ENCODE measurements around the gene BLACAT1. TPM values are rescaled to one million over a fixed set of nuclear protein-coding genes. Genes with fewer than 3 reads are reported as not detected.
A peak's percentile ranks its signal among the peaks of the same experiment; 100 is the strongest.

Gene BLACAT1
- total RNA-seq, 3 donors from 2014 or later = 0.14 to 0.46 (median 0.19) TPM

DNA sequence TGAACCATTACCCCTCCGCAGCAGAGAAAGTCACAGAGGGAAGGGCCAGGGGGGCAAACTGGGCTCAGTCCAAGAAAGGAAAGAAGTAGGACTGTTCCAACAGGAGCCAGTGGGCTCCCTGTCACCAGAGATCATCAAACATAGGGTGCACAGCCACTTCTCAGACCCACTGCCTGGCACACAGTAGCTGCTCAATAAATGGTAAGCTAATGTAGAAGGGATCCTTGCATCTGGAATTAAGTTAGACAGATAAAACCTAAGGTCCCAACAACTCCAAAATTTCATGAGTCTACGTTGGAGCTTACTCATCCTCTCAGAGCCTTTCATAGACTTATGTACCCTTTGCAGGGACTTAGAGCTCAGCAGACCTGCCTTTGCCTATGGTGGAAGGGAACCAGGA is 3.5 kb downstream of the BLACAT1 start:
- Histone ChIP-seq H3K9me3 (no peaks in the 10 kb centered on the region), H3K36me3 (ENCODE audit: low read depth) (no peaks in the 10 kb centered on the region), H3K4me3 (no peak overlapping the region), H3K4me1 (ENCODE audit: low read depth) (peaks cover 20% of the 10 kb centered on the region)
- ATAC-seq = no peak
- TF ChIP-seq, protein P1, sequence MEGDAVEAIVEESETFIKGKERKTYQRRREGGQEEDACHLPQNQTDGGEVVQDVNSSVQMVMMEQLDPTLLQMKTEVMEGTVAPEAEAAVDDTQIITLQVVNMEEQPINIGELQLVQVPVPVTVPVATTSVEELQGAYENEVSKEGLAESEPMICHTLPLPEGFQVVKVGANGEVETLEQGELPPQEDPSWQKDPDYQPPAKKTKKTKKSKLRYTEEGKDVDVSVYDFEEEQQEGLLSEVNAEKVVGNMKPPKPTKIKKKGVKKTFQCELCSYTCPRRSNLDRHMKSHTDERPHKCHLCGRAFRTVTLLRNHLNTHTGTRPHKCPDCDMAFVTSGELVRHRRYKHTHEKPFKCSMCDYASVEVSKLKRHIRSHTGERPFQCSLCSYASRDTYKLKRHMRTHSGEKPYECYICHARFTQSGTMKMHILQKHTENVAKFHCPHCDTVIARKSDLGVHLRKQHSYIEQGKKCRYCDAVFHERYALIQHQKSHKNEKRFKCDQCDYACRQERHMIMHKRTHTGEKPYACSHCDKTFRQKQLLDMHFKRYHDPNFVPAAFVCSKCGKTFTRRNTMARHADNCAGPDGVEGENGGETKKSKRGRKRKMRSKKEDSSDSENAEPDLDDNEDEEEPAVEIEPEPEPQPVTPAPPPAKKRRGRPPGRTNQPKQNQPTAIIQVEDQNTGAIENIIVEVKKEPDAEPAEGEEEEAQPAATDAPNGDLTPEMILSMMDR (IDR thresholded peaks at IDR 0.05) = no peak
- intact Hi-C loops (cut with DNase I, micrococcal nuclease) = no loop called here
- DNase-seq = no peak

DNA sequence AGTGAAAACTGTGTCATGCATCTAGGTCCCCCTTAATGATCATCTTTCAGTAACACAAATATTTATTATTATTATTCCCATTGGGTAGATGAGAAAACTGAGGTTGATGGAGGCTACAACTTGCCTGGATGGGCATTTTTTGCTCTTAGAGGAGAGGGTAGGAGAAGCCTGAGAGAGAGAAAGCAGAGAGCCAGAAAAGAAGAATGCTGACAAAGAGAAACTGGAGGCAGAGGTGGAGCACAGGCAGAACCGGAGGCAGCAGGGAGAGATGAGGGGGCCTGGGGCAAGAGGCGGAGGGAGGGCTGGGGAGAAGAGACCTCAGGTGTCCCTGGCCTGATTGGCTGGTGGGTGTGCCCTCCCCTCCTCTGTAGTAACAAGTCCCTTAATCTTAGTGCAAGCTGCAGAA is 4.1 kb downstream of the BLACAT1 start:
- DNase-seq (no peak), ATAC-seq (no peak)
- intact Hi-C loops (cut with DNase I, micrococcal nuclease) = no loop called here
- Histone ChIP-seq H3K4me1 (ENCODE audit: low read depth) (peaks cover 15% of the 10 kb centered on the region), H3K9me3 (no peaks in the 10 kb centered on the region), H3K36me3 (ENCODE audit: low read depth) (no peaks in the 10 kb centered on the region), H3K4me3 (no peak overlapping the region)
- TF ChIP-seq, protein P1 (IDR thresholded peaks at IDR 0.05) = no peak

DNA sequence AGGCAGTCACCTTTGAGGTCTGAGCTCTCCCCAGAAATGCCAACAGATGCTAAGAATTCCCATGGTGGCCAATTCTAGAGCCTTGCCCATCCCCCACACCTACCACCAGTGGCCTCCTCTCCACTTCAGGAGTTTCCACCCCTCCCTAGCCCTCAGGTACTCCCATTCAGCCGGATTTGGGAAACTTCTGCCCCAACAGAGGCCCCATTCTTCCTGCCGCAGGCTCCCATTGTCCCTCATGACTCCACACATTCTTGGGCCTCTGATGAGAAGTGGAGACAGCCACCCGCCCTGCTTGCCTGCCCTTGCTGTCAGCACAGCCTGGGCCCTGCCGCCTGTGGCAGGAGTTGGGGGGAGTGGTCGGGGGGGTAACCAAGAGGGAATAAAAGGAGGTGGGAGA is 4.6 kb downstream of the BLACAT1 start:
- Histone ChIP-seq H3K4me3 (no peak overlapping the region), H3K4me1 (ENCODE audit: low read depth) (peaks cover 9% of the 10 kb centered on the region), H3K36me3 (ENCODE audit: low read depth) (no peaks in the 10 kb centered on the region), H3K9me3 (no peaks in the 10 kb centered on the region)
- ATAC-seq (no peak), DNase-seq (no peak)
- TF ChIP-seq, protein P1 (IDR thresholded peaks at IDR 0.05) = no peak
- intact Hi-C loops (cut with DNase I, micrococcal nuclease) = no loop called here

DNA sequence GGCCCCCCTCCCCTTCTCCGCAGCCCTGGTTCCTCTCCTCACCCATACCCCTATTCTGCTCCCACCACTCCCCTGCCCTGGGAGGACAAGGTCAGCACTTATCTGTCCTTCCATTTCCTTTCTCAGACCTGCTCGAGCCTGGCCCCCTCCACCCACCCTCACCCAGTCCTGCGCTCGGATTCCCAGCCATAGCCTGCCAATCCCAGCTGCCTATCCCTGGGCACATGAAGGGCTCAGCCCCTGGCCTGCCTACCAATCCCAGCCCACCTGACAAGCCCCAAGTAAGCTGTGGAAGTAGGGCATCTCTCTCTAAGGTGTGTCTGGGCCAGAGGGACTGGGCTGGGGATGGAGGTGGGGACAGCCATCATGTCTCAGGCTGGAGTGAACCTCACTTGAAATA is 5.4 kb downstream of the BLACAT1 start:
- peak; percentile 5 for ATAC-seq
- DNase-seq = no peak
- Histone ChIP-seq H3K36me3 (ENCODE audit: low read depth) (no peaks in the 10 kb centered on the region), H3K4me1 (ENCODE audit: low read depth) (peaks cover 5% of the 10 kb centered on the region), H3K4me3 (no peak overlapping the region), H3K9me3 (no peaks in the 10 kb centered on the region)
- TF ChIP-seq, protein P1 (IDR thresholded peaks at IDR 0.05) = no peak
- intact Hi-C loops (cut with DNase I, micrococcal nuclease) = no loop called here

DNA sequence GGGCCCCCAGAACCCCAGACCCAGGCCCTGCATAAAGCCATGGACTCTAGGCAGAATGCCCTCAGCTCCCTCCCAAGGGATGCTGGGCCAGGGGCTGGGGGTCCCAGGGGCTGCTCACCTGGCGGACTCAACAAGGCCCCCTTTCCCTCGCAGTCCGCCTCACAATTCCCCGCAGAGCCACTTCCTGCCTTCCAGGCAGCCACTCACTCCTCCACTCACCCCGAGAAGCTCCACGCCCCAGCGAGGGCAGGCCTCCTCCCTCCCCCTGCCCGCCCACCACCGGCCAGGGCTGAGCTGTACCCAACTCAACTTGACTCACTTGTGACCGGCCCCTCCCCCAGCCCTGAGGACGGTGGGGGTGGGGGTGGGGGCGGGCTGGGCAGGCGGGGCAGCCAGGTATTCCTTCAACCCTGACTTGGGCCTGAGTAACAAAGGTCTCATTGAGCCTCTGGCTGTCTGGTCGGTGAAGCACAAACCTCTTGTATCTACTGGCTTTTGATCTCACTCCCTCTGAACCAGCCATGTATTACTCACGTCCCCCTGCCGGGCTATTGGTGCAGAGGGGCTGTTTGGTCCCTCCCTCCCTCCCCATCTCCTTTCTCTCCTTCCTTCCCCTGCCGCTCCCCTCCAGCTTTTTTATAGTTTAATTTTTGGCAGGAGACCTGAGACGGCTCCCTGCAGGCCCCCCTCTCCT is 5.9 kb downstream of the BLACAT1 start:
- TF ChIP-seq, protein P1 (IDR thresholded peaks at IDR 0.05) = no peak
- DNase-seq (peak; percentile 49 to 82 (median 80)), ATAC-seq (peak; percentile 90)
- intact Hi-C loops (cut with DNase I, micrococcal nuclease) = no loop called here
- Histone ChIP-seq H3K4me3 (no peak overlapping the region), H3K4me1 (ENCODE audit: low read depth) (peaks cover 5% of the 10 kb centered on the region), H3K9me3 (no peaks in the 10 kb centered on the region), H3K36me3 (ENCODE audit: low read depth) (no peaks in the 10 kb centered on the region)
